SK-N-SH (cell line): ENCODE measurements around the gene AEN. TPM values are rescaled to one million over a fixed set of nuclear protein-coding genes. Genes with fewer than 3 reads are reported as not detected.

Experiments used
- CTCF ChIA-PET: fragments of 300-600, 350-600 bp; formaldehyde crosslinking; extraction: SDS; loops from one replicate; lab custom pipeline; 2021; lab: Yijun Ruan, JAX
- POLR2A ChIA-PET: fragments of 350-600 bp; sonication (Branson Sonifier 250); formaldehyde crosslinking; extraction: SDS; loops from one replicate; lab custom pipeline; 2020; ENCODE audit warnings: antibody characterized with exemption, inconsistent platforms; lab: Yijun Ruan, JAX
- DNase-seq: peaks from one replicate; pipeline ENCODE4 v3.0.0; 2012
- H2AFZ ChIP-seq: fragments of 200-600 bp; sonication (generic); 2 replicates; pipeline ENCODE4 v1.8.1; 2016; ENCODE audit warnings: antibody characterized with exemption, mild to moderate bottlenecking, low read depth
- H3F3A ChIP-seq: fragments of 200-600 bp; sonication (generic); replicated peaks from 2 replicates; pipeline ENCODE3; 2016; ENCODE audit warnings: antibody characterized with exemption, mild to moderate bottlenecking; ENCODE audit not compliant: insufficient read depth
- H3K27ac ChIP-seq, 2 experiments: fragments of 200-500 bp in 1 of 2; fragments of 200-600 bp in 1 of 2; sonication (Bioruptor generic) in 1 of 2; sonication (generic), shearing (Covaris generic) in 1 of 2; 2 replicates each; pipeline versions ENCODE4 v1.5.1 to v1.6.1; 2014 to 2016; ENCODE audit warnings: low read depth in 2 of 2, inconsistent platforms in 1 of 2, low read length in 1 of 2, mild to moderate bottlenecking in 1 of 2, mixed read lengths in 1 of 2
- H3K27me3 ChIP-seq: fragments of 200-600 bp; sonication (generic), shearing (Covaris generic); 2 replicates; pipeline ENCODE4 v1.6.1; 2016; ENCODE audit warnings: mixed run types; ENCODE audit not compliant: insufficient read depth
- H3K36me3 ChIP-seq, 2 experiments: fragments of 200-500 bp in 1 of 2; fragments of 200-600 bp in 1 of 2; sonication (Bioruptor generic) in 1 of 2; sonication (generic) in 1 of 2; replicated peaks in 1 of 2; 2 replicates each; pipeline versions ENCODE3 to v1.5.1; 2014 to 2016; ENCODE audit warnings: low read length in 1 of 2, mild to moderate bottlenecking in 1 of 2; ENCODE audit not compliant: insufficient read depth in 2 of 2, control insufficient read depth in 1 of 2
- H3K4me1 ChIP-seq, 2 experiments: fragments of 200-500 bp in 1 of 2; fragments of 200-600 bp in 1 of 2; sonication (Bioruptor generic) in 1 of 2; sonication (generic), shearing (Covaris generic) in 1 of 2; 2 replicates each; pipeline versions ENCODE4 v1.5.1 to v1.6.1; 2014 to 2016; ENCODE audit warnings: low read depth in 1 of 2, low read length in 1 of 2, mixed run types in 1 of 2; ENCODE audit not compliant: insufficient read depth in 2 of 2, control insufficient read depth in 1 of 2
- H3K4me2 ChIP-seq: fragments of 200-600 bp; sonication (generic), shearing (Covaris generic); 2 replicates; pipeline ENCODE4 v1.6.1; 2017; ENCODE audit warnings: mixed run types
- H3K4me3 ChIP-seq, 2 experiments: fragments of 200-500 bp in 1 of 2; fragments of 200-600 bp in 1 of 2; sonication (Bioruptor generic) in 1 of 2; sonication (generic), shearing (Covaris generic) in 1 of 2; 2 replicates each; pipeline versions ENCODE4 v1.5.1 to v1.8.1; 2014 to 2016; ENCODE audit warnings: low read depth in 2 of 2, inconsistent platforms in 1 of 2, low read length in 1 of 2, mild to moderate bottlenecking in 1 of 2, mixed read lengths in 1 of 2, moderate library complexity in 1 of 2
- H3K79me2 ChIP-seq: fragments of 200-600 bp; sonication (generic); 2 replicates; pipeline ENCODE4 v1.8.1; 2017; ENCODE audit warnings: mild to moderate bottlenecking; ENCODE audit not compliant: insufficient read depth
- H3K9ac ChIP-seq: fragments of 200-600 bp; sonication (generic); 2 replicates; pipeline ENCODE4 v1.6.1; 2017; ENCODE audit warnings: mixed run types
- H3K9me2 ChIP-seq: fragments of 200-600 bp; sonication (generic); 2 replicates; pipeline ENCODE4 v1.6.1; 2017; ENCODE audit warnings: mixed run types
- H3K9me3 ChIP-seq: fragments of 200-600 bp; sonication (generic); 2 replicates; pipeline ENCODE4 v1.6.1; 2017; ENCODE audit warnings: mixed run types, mild to moderate bottlenecking, moderate library complexity
- H4K20me1 ChIP-seq: fragments of 200-600 bp; sonication (generic); 2 replicates; pipeline ENCODE4 v1.6.1; 2017; ENCODE audit warnings: mild to moderate bottlenecking, mixed run types; ENCODE audit not compliant: insufficient read depth
- EP300 ChIP-seq, 2 experiments: IDR thresholded peaks; 2 replicates each; pipeline versions ENCODE4 v1.4.0 to v1.6.1; 2012; ENCODE audit warnings: borderline replicate concordance in 1 of 2, low read depth in 1 of 2, low read length in 1 of 2
- FOXJ3 ChIP-seq: sonication (generic); formaldehyde crosslinking; IDR thresholded peaks from 2 replicates; pipeline ENCODE4 v1.5.1; 2020; ENCODE audit warnings: mild to moderate bottlenecking, missing genetic modification reagents
- FOXM1 ChIP-seq: IDR thresholded peaks from 2 replicates; pipeline ENCODE4 v1.4.0; 2012; ENCODE audit warnings: low read depth, mild to moderate bottlenecking
- GABPA ChIP-seq: IDR thresholded peaks from 2 replicates; pipeline ENCODE4 v1.4.0; 2012; ENCODE audit warnings: low read depth, mild to moderate bottlenecking
- GATA2 ChIP-seq: sonication (generic); formaldehyde crosslinking; IDR thresholded peaks from 2 replicates; pipeline ENCODE4 v1.5.0; 2020; ENCODE audit warnings: mild to moderate bottlenecking, missing genetic modification reagents
- MEF2A ChIP-seq: IDR thresholded peaks from 2 replicates; pipeline ENCODE4 v1.4.0; 2012; ENCODE audit warnings: low read depth, borderline replicate concordance
- NRF1 ChIP-seq: IDR thresholded peaks from 2 replicates; pipeline ENCODE4 v1.6.1; 2012; ENCODE audit warnings: low read depth, mild to moderate bottlenecking, low read length
- SIN3A ChIP-seq: IDR thresholded peaks from 2 replicates; pipeline ENCODE4 v1.6.1; 2012; ENCODE audit warnings: low read depth, mild to moderate bottlenecking, low read length, moderate library complexity, borderline replicate concordance
- TAF1 ChIP-seq: IDR thresholded peaks from 2 replicates; pipeline ENCODE4 v1.6.1; 2012; ENCODE audit warnings: low read depth, mild to moderate bottlenecking, low read length, moderate library complexity, borderline replicate concordance
- YY1 ChIP-seq: IDR thresholded peaks from 2 replicates; pipeline ENCODE4 v1.4.0; 2012; ENCODE audit warnings: low read depth, mild to moderate bottlenecking
- WGBS: methylation state at CpG from one replicate; pipeline ENCODE4 v1.1.6; 2017; ENCODE audit warnings: low lambda C conversion rate; 5-methylcytosine and 5-hydroxymethylcytosine counted together
- polyA plus RNA-seq, 3 experiments: library from polyadenylated mRNA; depleted of rRNA; stranded (reverse); fragments of >200 nt; gene quantifications; 2 replicates each; pipeline ENCODE4 v1.2.3, GENCODE V29; 2012
- TF ChIP-seq, protein P1 (sequence below): fragments of 150-350 bp; IDR thresholded peaks from 2 replicates; pipeline ENCODE4 v1.6.1; 2016; ENCODE audit warnings: mild to moderate bottlenecking, low read depth, low read length
- TF ChIP-seq, protein P2 (sequence below): IDR thresholded peaks from 2 replicates; pipeline ENCODE4 v1.6.1; 2012; ENCODE audit warnings: mild to moderate bottlenecking, low read depth, low read length, moderate library complexity
- TF ChIP-seq, protein P3 (sequence below): fragments of 200-600 bp; sonication (generic); IDR thresholded peaks from 2 replicates; pipeline ENCODE4 v1.6.1; 2017; ENCODE audit warnings: antibody characterized with exemption, mild to moderate bottlenecking, moderate library complexity
- TF ChIP-seq, protein P4 (sequence below): fragments of 150-350 bp; IDR thresholded peaks from 2 replicates; pipeline ENCODE4 v1.6.1; 2017; ENCODE audit warnings: antibody characterized with exemption, low read length, low read depth, borderline replicate concordance
- TF ChIP-seq, protein P5 (sequence below): IDR thresholded peaks from 2 replicates; pipeline ENCODE4 v1.4.0; 2012; ENCODE audit warnings: low read depth, borderline replicate concordance
- TF ChIP-seq, protein P6 (sequence below): IDR thresholded peaks from 2 replicates; pipeline ENCODE4 v1.4.0; 2012; ENCODE audit warnings: low read depth, borderline replicate concordance

AEN gene
- polyA plus RNA-seq, 1 of the 3 experiments (the other 2 are of a cell fraction) = 46.4 TPM

DNA sequence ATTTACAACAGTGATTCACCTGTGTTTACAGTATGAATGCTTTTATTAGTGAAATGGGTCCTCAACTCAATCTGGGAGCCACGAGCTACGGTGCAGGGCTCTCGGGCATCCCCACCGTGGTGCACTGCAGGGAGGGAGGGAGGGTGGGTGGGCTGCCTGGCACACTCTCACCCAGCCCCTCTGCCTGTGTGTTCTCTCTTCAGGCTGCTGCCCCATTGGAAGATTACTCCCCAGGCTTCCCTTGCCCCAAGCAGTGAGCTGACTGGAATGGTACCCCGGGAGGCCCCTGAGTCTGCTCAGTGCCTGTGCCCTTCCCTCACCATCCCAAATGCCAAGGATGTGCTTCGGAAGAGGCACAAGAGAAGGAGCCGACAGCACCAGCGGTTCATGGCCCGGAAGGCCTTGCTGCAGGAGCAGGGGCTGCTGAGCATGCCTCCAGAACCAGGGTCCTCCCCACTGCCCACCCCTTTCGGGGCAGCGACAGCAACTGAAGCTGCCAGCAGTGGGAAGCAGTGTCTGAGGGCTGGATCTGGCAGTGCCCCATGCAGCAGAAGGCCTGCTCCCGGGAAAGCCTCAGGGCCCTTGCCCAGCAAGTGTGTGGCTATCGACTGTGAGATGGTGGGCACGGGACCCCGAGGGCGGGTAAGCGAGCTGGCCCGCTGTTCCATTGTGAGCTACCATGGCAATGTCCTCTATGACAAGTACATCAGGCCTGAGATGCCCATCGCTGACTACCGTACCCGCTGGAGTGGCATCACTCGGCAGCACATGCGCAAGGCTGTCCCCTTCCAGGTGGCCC lies 5.0 kb downstream of the AEN start:
- ChIA-PET POLR2A (no interaction called here), CTCF (interaction anchor here (0.9 to 1.5 kb wide), 2 partner anchors 32 to 206 kb away, joined by 3 read pairs; no protein-coding TSS in a partner anchor)
- Histone ChIP-seq H3F3A (peaks cover 5% of the 10 kb centered on the region), H2AFZ (no peak overlapping the region), H3K4me1 (peaks cover 15 to 18% of the 10 kb centered on the region in 2 experiments), H3K36me3 (peaks cover 52 to 66% of the 10 kb centered on the region in 2 experiments), H3K27me3 (no peaks in the 10 kb centered on the region), H3K27ac (no peak overlapping the region), H3K4me2 (no peak overlapping the region; the same call in 1 of the 2 replicates), H3K4me3 (no peak overlapping the region), H3K9me2 (no peaks in the 10 kb centered on the region), H4K20me1 (peaks cover 93% of the 10 kb centered on the region), H3K9me3 (no peaks in the 10 kb centered on the region), H3K79me2 (peaks cover 100% of the 10 kb centered on the region), H3K9ac (no peak overlapping the region)
- 95% methylated on average over 11 of the region's 23 CpGs for WGBS
- DNase-seq = no peak
- TF ChIP-seq, protein P1, sequence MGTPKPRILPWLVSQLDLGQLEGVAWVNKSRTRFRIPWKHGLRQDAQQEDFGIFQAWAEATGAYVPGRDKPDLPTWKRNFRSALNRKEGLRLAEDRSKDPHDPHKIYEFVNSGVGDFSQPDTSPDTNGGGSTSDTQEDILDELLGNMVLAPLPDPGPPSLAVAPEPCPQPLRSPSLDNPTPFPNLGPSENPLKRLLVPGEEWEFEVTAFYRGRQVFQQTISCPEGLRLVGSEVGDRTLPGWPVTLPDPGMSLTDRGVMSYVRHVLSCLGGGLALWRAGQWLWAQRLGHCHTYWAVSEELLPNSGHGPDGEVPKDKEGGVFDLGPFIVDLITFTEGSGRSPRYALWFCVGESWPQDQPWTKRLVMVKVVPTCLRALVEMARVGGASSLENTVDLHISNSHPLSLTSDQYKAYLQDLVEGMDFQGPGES = no peak
- TF ChIP-seq, protein P2, sequence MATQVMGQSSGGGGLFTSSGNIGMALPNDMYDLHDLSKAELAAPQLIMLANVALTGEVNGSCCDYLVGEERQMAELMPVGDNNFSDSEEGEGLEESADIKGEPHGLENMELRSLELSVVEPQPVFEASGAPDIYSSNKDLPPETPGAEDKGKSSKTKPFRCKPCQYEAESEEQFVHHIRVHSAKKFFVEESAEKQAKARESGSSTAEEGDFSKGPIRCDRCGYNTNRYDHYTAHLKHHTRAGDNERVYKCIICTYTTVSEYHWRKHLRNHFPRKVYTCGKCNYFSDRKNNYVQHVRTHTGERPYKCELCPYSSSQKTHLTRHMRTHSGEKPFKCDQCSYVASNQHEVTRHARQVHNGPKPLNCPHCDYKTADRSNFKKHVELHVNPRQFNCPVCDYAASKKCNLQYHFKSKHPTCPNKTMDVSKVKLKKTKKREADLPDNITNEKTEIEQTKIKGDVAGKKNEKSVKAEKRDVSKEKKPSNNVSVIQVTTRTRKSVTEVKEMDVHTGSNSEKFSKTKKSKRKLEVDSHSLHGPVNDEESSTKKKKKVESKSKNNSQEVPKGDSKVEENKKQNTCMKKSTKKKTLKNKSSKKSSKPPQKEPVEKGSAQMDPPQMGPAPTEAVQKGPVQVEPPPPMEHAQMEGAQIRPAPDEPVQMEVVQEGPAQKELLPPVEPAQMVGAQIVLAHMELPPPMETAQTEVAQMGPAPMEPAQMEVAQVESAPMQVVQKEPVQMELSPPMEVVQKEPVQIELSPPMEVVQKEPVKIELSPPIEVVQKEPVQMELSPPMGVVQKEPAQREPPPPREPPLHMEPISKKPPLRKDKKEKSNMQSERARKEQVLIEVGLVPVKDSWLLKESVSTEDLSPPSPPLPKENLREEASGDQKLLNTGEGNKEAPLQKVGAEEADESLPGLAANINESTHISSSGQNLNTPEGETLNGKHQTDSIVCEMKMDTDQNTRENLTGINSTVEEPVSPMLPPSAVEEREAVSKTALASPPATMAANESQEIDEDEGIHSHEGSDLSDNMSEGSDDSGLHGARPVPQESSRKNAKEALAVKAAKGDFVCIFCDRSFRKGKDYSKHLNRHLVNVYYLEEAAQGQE = no peak
- TF ChIP-seq, protein P3, sequence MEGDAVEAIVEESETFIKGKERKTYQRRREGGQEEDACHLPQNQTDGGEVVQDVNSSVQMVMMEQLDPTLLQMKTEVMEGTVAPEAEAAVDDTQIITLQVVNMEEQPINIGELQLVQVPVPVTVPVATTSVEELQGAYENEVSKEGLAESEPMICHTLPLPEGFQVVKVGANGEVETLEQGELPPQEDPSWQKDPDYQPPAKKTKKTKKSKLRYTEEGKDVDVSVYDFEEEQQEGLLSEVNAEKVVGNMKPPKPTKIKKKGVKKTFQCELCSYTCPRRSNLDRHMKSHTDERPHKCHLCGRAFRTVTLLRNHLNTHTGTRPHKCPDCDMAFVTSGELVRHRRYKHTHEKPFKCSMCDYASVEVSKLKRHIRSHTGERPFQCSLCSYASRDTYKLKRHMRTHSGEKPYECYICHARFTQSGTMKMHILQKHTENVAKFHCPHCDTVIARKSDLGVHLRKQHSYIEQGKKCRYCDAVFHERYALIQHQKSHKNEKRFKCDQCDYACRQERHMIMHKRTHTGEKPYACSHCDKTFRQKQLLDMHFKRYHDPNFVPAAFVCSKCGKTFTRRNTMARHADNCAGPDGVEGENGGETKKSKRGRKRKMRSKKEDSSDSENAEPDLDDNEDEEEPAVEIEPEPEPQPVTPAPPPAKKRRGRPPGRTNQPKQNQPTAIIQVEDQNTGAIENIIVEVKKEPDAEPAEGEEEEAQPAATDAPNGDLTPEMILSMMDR = no peak
- TF ChIP-seq MEF2A (no peak), YY1 (no peak), EP300 (IDR thresholded peaks at IDR 0.05; ENCODE audit: borderline replicate concordance in 1 of 2, low read depth in 1 of 2, low read length in 1 of 2) (no peak), FOXJ3 (no peak), GABPA (no peak), NRF1 (no peak), TAF1 (no peak), GATA2 (CRISPR knock-in tag) (no peak), SIN3A (no peak), FOXM1 (no peak)
- TF ChIP-seq, protein P4, sequence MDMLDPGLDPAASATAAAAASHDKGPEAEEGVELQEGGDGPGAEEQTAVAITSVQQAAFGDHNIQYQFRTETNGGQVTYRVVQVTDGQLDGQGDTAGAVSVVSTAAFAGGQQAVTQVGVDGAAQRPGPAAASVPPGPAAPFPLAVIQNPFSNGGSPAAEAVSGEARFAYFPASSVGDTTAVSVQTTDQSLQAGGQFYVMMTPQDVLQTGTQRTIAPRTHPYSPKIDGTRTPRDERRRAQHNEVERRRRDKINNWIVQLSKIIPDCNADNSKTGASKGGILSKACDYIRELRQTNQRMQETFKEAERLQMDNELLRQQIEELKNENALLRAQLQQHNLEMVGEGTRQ = no peak
- TF ChIP-seq, protein P5, sequence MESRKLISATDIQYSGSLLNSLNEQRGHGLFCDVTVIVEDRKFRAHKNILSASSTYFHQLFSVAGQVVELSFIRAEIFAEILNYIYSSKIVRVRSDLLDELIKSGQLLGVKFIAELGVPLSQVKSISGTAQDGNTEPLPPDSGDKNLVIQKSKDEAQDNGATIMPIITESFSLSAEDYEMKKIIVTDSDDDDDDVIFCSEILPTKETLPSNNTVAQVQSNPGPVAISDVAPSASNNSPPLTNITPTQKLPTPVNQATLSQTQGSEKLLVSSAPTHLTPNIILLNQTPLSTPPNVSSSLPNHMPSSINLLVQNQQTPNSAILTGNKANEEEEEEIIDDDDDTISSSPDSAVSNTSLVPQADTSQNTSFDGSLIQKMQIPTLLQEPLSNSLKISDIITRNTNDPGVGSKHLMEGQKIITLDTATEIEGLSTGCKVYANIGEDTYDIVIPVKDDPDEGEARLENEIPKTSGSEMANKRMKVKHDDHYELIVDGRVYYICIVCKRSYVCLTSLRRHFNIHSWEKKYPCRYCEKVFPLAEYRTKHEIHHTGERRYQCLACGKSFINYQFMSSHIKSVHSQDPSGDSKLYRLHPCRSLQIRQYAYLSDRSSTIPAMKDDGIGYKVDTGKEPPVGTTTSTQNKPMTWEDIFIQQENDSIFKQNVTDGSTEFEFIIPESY = no peak
- TF ChIP-seq, protein P6, sequence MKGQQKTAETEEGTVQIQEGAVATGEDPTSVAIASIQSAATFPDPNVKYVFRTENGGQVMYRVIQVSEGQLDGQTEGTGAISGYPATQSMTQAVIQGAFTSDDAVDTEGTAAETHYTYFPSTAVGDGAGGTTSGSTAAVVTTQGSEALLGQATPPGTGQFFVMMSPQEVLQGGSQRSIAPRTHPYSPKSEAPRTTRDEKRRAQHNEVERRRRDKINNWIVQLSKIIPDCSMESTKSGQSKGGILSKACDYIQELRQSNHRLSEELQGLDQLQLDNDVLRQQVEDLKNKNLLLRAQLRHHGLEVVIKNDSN = no peak
